Measurements from ENCODE around the gene ZFYVE16.
"Not testable (repeated sequence)": the region's sequence is repeated elsewhere in the genome, so short reads cannot be mapped to it uniquely, and the experiment has no call there.

ZFYVE16 gene

DNA sequence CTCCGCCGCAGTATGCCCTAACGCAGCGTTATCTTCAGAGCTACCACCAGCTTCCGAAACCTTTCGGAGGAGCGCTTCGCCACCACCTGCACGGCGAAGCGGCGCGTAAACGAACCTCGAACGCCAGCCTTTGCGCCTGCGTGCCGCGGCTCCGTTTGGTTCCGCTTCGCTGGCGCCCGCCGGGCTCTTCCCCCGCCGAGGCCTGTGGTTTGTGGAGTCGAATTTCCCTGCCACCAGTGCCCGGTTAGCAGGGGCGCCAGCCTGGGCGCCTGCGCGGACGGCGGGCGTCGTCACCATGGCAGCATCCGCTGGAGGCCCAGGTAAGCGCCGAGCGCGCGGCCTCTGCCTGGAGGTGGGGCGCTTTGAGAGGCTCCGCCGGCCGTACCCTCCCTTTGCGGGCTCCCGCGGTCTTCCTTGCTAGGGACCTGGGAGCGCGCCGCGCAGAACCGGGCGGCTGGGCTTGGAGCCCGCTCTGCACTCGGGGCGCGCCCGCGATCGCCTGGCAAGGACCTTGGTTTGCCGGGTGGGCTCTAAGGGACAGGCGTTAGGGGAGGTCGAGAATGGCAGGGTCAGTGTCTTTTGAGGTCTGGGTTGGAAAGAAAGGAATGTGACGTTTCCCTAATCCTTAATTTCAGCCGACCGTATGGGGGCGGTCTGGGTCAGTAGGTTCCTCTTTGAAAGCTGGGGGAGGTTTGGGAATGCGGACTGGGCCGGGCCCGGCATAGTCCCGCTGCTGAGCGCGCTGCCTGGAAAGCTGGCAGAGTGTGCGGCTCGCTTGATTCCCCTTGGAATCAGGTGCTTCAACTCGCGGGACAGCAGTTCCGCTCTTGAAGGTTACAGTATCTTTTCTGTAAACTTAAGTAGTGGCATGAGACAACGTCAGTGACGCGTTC lies 80.2 kb downstream of the ZFYVE16 start, which contains the start of gene FAM151B:
FAM151B (plus strand) TSS at position 272 of the 893 bp plus-strand sequence; CDS start at position 296, 24 bp downstream.
- DNase-seq = peak; percentile 34 to 92 (median 75)

GRCh38 chr5:80491296-80491695 lies 83.4 kb downstream of the ZFYVE16 start:
- DNase-seq = no peak

- no peak for DNase-seq
These were observed 84.9 kb downstream of the ZFYVE16 start for GRCh38 chr5:80492741-80493140.

GRCh38 chr5:80493443-80493842 lies 85.6 kb downstream of the ZFYVE16 start:
- not testable (repeated sequence) for DNase-seq

- DNase-seq = no peak
These were observed 88.0 kb downstream of the ZFYVE16 start for GRCh38 chr5:80495891-80496290.

DNA sequence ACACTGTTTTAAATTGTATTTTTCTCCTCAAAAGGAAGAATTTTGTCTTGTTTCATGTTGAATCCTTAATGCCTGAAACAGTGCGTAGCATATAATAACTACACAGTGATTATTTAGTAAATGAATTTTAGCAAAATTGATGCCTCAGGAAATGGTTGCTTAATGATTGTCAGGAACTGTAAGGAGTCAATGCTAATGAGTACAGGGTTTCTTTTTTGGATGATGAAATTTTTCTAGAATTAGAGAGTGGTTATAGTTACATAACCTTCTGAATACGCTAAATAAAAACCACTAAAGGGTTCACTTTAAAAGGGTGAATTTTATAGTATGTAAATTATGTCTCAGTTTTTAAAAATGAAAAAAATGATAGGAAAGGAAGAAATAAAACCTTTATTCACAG lies 94.9 kb downstream of the ZFYVE16 start:
- DNase-seq = no peak

DNA sequence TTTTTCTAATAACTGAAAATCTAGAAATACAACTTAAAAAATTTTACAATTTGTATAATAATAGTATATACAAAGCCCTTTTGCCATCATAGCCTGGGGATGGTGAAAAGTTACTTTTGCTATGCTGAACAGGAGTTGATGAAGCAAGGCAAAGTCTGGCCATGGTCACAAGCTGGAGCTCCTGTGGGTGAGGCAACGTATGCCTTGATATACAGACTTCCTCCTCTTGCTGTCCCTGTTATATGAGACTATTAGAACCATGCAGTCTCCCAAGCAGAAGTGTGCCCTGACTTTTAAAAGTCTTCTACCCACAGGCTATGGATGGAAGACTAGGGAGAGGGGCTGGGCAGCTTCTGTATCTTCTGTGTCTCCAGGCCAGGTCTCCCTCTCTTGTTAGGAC lies 95.8 kb downstream of the ZFYVE16 start:
- no peak for DNase-seq

DNA sequence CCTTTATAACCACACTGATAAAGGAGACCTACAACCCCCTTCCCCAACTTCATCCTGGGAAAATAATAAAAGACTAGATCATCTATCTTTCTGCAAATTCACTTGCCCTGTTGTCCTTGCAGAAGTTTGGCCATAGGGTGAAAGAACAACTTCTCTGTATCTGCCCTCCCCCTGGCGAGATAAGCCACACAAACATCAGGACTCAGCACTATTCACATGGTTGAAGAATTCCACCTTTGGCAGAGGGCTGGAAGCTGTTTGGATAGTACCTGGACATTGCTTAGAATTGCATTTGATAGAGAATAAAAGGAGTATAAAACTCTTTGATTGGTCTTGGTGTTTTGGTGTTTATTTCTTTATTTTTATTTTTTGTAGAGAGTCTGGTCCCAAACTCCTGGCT lies 97.0 kb downstream of the ZFYVE16 start:
- no peak for DNase-seq

GRCh38 chr5:80507663-80508062 lies 99.8 kb downstream of the ZFYVE16 start:
- no peak for DNase-seq

- no peak for DNase-seq
These were observed 101.0 kb downstream of the ZFYVE16 start for GRCh38 chr5:80508844-80509243.

DNA sequence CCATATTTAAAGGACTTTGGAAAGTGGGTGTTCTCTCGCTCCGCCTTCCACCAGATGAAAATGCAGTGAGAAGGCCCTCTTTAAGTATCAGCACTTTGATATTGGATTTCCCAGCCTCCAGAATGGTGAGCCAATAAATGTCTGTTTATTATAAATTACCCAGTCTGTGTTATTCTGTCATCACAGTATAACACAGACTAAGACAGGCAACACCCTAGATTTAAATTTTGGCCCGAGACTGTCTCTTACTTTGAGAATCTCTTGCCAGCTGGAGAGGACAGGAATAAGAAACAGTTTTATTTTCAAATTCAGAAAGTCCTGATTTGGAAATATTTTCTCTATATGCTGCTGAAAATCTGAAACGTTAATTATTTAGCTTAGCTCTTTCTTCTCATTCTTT lies 101.5 kb downstream of the ZFYVE16 start:
- DNase-seq = no peak

DNA sequence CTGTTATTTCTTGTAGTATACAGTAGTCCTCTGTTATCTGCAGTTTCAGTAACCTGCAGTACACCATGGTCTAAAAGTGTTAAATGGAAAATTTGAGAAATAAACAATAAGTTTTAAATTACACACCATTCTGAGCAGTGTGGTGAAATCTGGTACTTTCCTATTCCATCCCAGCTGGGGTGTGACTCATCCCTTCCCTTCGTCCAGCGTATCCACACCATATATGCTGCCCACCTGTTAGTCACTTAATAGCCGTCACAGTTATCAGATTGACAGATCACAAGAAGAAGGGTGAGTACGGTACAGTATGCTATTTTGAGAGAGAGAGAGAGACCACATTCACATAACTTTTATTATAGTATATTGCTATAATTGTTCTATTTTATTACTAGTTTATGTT lies 109.0 kb downstream of the ZFYVE16 start:
- no peak for DNase-seq

Data from hypothalamus (tissue), 51 donors.